Caco-2 (cell line): ENCODE results near the gene TMC2. TPM values are rescaled to one million over a fixed set of nuclear protein-coding genes. Genes with fewer than 3 reads are reported as not detected.

Experiments
- BruUV-seq: library from RNA; stranded (reverse); fragments of 400-500 nt; replicated peaks from 2 replicates; lab custom pipeline; 2021; lab: Mats Ljungman, UMichigan
- CTCF ChIA-PET: fragments of 300-600 bp; sonication (Branson Sonifier 250); formaldehyde crosslinking; loops from one replicate; lab custom pipeline; 2022; ENCODE audit warnings: antibody characterized with exemption; lab: Charles Lee
- POLR2A ChIA-PET: fragments of 300-600 bp; sonication (Branson Sonifier 250); formaldehyde crosslinking; loops from one replicate; lab custom pipeline; 2022; ENCODE audit warnings: antibody characterized with exemption; lab: Charles Lee
- DNase-seq, 2 experiments: peaks; one replicate each; pipeline versions ENCODE4 v3.0.0 to v3.0.0-alpha.2; 2020 to 2022
- H3K27me3 ChIP-seq: replicated peaks from 2 replicates; pipeline ENCODE4 v1.6.0; 2011; ENCODE audit warnings: low read length; ENCODE audit not compliant: control insufficient read depth, insufficient read depth
- H3K36me3 ChIP-seq: 2 replicates; pipeline ENCODE4 v1.5.1; 2011; ENCODE audit warnings: low read length; ENCODE audit not compliant: control insufficient read depth, insufficient read depth
- H3K4me1 ChIP-seq: fragments of 250-450 bp; sonication (Bioruptor Pico); 2 replicates; pipeline ENCODE4 v1.5.1; 2020; ENCODE audit warnings: mild to moderate bottlenecking
- H3K4me3 ChIP-seq: 2 replicates; pipeline ENCODE4 v1.5.1; 2011; ENCODE audit warnings: low read depth, mild to moderate bottlenecking, control low read depth, low read length
- H3K9me3 ChIP-seq: fragments of 250-450 bp; sonication (Bioruptor Pico); 2 replicates; pipeline ENCODE4 v1.5.1; 2020; ENCODE audit warnings: mild to moderate bottlenecking, moderate library complexity
- H3K27ac Mint-ChIP-seq: one replicate; pipeline ENCODE4 v1.8.0; 2022; ENCODE audit warnings: mixed read lengths; ENCODE audit not compliant: unreplicated experiment
- H3K27me3 Mint-ChIP-seq: one replicate; pipeline ENCODE4 v1.8.0; 2022; ENCODE audit warnings: mixed read lengths; ENCODE audit not compliant: insufficient read depth, unreplicated experiment
- H3K36me3 Mint-ChIP-seq: one replicate; pipeline ENCODE4 v1.8.0; 2022; ENCODE audit warnings: mild to moderate bottlenecking, mixed read lengths; ENCODE audit not compliant: insufficient read depth, unreplicated experiment
- H3K4me1 Mint-ChIP-seq: one replicate; pipeline ENCODE4 v1.8.0; 2022; ENCODE audit warnings: low read depth, mixed read lengths; ENCODE audit not compliant: unreplicated experiment
- H3K4me3 Mint-ChIP-seq: one replicate; pipeline ENCODE4 v1.8.0; 2022; ENCODE audit warnings: mild to moderate bottlenecking, moderate library complexity, mixed read lengths; ENCODE audit not compliant: unreplicated experiment
- H3K9me3 Mint-ChIP-seq: one replicate; pipeline ENCODE4 v1.8.0; 2022; ENCODE audit warnings: mixed read lengths; ENCODE audit not compliant: unreplicated experiment
- CTCF ChIP-seq, 2 experiments: fragments of 200-600 bp in 1 of 2; IDR thresholded peaks; 1 replicate in 1 of 2; 2 replicates in 1 of 2; pipeline versions ENCODE4 v1.5.1 to v1.8.0; 2011 to 2022; ENCODE audit warnings: antibody characterized with exemption in 1 of 2, control low read depth in 1 of 2, inconsistent platforms in 1 of 2, low read depth in 1 of 2, low read length in 1 of 2, mild to moderate bottlenecking in 1 of 2, moderate library complexity in 1 of 2; ENCODE audit not compliant: insufficient read depth in 1 of 2, severe bottlenecking in 1 of 2, unreplicated experiment in 1 of 2
- intact Hi-C: fragments of 100-400 bp; cut with micrococcal nuclease; formaldehyde crosslinking; loops from one replicate; pipeline ENCODE4 v1.10.0; 2022; ENCODE audit not compliant: unreplicated experiment
- total RNA-seq: library from RNA; stranded (reverse); gene quantifications from 2 replicates; pipeline ENCODE4 v1.2.3, GENCODE V29; 2022

Gene TMC2
- total RNA-seq, 1 experiment from 2014 or later = not detected

DNA sequence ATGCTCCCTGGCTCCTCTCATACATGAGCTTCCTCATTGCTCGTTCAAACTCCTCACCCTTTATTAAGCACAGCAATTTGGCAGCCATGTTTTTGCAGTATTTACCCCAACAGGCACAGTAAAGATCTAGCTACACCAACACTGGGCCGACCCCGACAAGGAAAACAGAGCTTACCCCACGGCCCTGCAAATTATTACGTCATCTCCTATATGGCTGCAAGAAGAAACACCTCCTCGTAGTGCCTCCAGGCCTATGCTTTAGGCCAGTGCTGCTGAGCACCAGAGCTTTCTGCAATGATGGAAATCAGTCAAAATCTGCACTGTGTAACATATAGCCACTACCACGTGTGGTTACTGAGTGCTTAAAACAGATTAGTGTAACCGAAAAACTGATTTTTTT is 26.7 kb downstream of the TMC2 start:
- POLR2A ChIA-PET = no interaction called here
- Histone ChIP-seq H3K4me3 (no peak overlapping the region), H3K9me3 (no peaks in the 10 kb centered on the region), H3K4me1 (no peaks in the 10 kb centered on the region), H3K36me3 (no peaks in the 10 kb centered on the region), H3K27me3 (no peaks in the 10 kb centered on the region)
- H3K27me3 Mint-ChIP-seq = peaks cover 14% of the 10 kb centered on the region
- no peak overlapping the region for H3K4me3 Mint-ChIP-seq
- no peaks in the 10 kb centered on the region for H3K4me1 Mint-ChIP-seq
- TF ChIP-seq CTCF (IDR thresholded peaks at IDR 0.05; ENCODE audit: insufficient read depth in 1 of 2, low read depth in 1 of 2, low read length in 1 of 2, severe bottlenecking in 1 of 2, unreplicated experiment in 1 of 2) = no peak
- CTCF ChIA-PET = no interaction called here
- H3K36me3 Mint-ChIP-seq = no peaks in the 10 kb centered on the region
- no peak for DNase-seq
- BruUV-seq = no TSS peak
- no peak overlapping the region for H3K27ac Mint-ChIP-seq
- no peaks in the 10 kb centered on the region for H3K9me3 Mint-ChIP-seq
- intact Hi-C loops = no loop called here

DNA sequence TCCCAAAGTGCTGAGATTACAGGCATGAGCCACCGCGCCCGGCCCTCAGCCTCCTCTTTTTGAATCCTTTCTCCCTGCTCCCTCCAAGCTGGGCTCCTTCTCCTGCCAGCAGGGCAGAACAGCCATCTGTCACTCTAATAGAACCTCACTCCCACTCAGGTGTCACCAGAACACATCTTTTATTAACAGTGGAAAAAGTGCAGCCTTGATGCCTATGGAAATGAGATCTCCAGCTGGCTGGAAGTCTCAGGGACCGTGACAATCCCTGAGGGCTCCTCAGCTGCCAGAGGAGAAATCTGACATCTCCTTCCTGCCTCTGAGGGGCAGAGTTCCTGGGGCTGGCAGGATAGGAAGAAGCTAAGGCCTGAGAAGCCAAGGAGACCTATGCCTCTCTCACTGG is 28.0 kb downstream of the TMC2 start:
- no peak overlapping the region for H3K27ac Mint-ChIP-seq
- Histone ChIP-seq H3K36me3 (no peaks in the 10 kb centered on the region), H3K9me3 (no peaks in the 10 kb centered on the region), H3K27me3 (no peaks in the 10 kb centered on the region), H3K4me1 (no peaks in the 10 kb centered on the region), H3K4me3 (no peak overlapping the region)
- intact Hi-C loops = no loop called here
- no peaks in the 10 kb centered on the region for H3K9me3 Mint-ChIP-seq
- no TSS peak for BruUV-seq
- no peaks in the 10 kb centered on the region for H3K36me3 Mint-ChIP-seq
- no peaks in the 10 kb centered on the region for H3K4me1 Mint-ChIP-seq
- H3K4me3 Mint-ChIP-seq = no peak overlapping the region
- TF ChIP-seq CTCF (IDR thresholded peaks at IDR 0.05; ENCODE audit: insufficient read depth in 1 of 2, low read depth in 1 of 2, low read length in 1 of 2, severe bottlenecking in 1 of 2, unreplicated experiment in 1 of 2) = no peak
- no peak for DNase-seq
- CTCF ChIA-PET = no interaction called here
- peaks cover 17% of the 10 kb centered on the region for H3K27me3 Mint-ChIP-seq
- POLR2A ChIA-PET = no interaction called here

DNA sequence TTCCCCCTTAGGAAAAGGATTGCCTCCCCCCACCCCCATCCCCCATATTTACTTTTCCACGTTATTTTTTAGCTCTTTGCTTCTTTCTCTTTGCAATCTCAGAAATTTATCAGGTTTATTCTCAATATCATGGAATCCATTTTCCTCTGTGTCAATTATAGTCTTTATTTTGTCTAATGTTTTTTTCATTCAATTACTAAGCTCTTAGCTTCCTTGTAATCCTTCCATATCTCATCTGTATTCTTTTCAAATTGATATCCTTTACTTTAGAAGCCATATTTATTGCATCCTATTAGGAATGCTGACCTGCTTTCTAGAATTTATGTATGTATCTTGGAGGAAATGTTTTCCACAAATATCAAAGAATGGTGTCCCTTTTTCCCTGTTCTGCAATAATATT is 39.3 kb downstream of the TMC2 start:
- ChIA-PET POLR2A (no interaction called here), CTCF (no interaction called here)

More for the DNA sequence above, 39.3 kb downstream of the TMC2 start:
- no peaks in the 10 kb centered on the region for H3K4me1 Mint-ChIP-seq
- H3K36me3 Mint-ChIP-seq = no peaks in the 10 kb centered on the region
- Histone ChIP-seq H3K36me3 (no peaks in the 10 kb centered on the region), H3K9me3 (no peaks in the 10 kb centered on the region), H3K4me3 (no peak overlapping the region), H3K4me1 (no peaks in the 10 kb centered on the region), H3K27me3 (no peaks in the 10 kb centered on the region)
- H3K9me3 Mint-ChIP-seq = no peaks in the 10 kb centered on the region
- no peak for TF ChIP-seq CTCF (IDR thresholded peaks at IDR 0.05; ENCODE audit: insufficient read depth in 1 of 2, low read depth in 1 of 2, low read length in 1 of 2, severe bottlenecking in 1 of 2, unreplicated experiment in 1 of 2)
- H3K27me3 Mint-ChIP-seq = peaks cover 14% of the 10 kb centered on the region
- no peak for DNase-seq
- no peak overlapping the region for H3K27ac Mint-ChIP-seq
- no TSS peak for BruUV-seq
- no peak overlapping the region for H3K4me3 Mint-ChIP-seq
- intact Hi-C loops = no loop called here
